GM21367 (cell line): ENCODE measurements around the gene FYB1.

Experiments used
- ATAC-seq: cut with Tn5 transposase; IDR thresholded peaks from one replicate; pipeline ENCODE4 v1.9.1; 2021; ENCODE audit not compliant: unreplicated experiment

Gene FYB1

DNA sequence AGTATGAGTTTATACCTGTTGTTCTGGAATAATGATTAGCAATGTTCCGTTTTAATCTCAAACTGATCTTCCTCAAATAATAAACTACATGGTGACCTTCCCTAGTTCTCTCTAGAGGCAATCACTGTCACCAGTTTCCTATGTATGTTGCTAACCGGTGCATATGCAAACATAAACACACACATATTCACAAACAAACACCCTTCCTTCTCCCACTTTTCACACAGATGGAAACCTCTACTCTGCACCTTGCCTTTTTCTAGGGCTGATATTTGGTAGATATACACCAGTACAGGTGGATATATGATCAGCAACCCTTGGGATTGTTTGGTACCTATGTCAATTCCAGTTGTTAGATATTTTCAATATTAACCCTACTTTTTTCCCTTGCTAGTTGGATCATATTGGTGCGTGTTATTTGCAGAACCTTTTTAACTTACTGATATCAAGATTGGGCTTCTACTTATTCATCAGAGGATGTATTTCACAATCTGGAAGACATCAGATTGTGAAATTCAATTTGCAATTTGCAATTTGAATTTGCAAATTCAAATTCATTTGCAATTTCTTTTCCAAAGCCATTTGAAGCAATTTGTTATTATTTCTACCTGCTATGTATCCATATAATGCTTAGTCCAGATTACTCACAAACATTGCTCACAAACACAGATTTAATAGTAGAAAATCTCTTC is 12.6 kb downstream of the FYB1 start:
- no peak for ATAC-seq

GRCh38 chr5:39205550-39205949 is 13.8 kb downstream of the FYB1 start:
- no peak for ATAC-seq

- no peak for ATAC-seq
Measured at GRCh38 chr5:39203951-39204350, 15.4 kb downstream of the FYB1 start.

DNA sequence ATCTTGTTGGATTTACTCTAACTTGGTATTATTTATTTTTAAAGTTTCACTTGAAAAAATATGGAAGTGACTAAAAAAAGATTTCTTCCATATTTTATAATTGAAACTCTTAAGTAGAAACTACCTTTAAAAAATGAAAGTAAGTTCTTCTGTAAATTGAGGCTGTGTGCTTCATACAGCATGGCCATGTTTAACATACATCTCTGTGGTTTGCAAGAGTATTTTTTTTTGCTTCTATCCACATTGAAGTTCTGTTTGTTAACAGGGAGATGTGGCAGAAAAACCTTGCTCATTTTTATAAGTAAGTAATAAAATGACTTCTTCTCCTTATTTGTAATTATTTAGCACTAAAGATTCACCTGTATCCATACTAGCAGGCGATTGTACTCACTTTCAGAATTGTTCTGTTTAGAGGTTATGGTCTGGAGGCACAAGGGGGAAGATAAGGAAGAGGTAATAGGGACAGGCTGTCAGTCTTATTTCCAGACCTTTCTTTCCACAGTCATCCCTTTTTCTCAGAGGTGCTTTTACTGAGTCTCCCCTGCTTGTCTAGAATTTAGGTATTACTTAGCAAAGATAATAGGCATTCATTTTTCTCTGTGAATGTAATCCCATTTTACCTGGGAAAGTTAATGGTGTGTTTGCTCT is 16.0 kb downstream of the FYB1 start:
- no peak for ATAC-seq

- ATAC-seq = no peak
Measured at GRCh38 chr5:39202597-39203274, 16.6 kb downstream of the FYB1 start.

- ATAC-seq = no peak
Measured at GRCh38 chr5:39201781-39202596, 17.4 kb downstream of the FYB1 start.

GRCh38 chr5:39201160-39201780 is 18.1 kb downstream of the FYB1 start:
- ATAC-seq = no peak

- ATAC-seq = no peak
Measured at GRCh38 chr5:39200081-39200480, 19.3 kb downstream of the FYB1 start.

GRCh38 chr5:39199335-39199734 is 20.0 kb downstream of the FYB1 start:
- no peak for ATAC-seq

DNA sequence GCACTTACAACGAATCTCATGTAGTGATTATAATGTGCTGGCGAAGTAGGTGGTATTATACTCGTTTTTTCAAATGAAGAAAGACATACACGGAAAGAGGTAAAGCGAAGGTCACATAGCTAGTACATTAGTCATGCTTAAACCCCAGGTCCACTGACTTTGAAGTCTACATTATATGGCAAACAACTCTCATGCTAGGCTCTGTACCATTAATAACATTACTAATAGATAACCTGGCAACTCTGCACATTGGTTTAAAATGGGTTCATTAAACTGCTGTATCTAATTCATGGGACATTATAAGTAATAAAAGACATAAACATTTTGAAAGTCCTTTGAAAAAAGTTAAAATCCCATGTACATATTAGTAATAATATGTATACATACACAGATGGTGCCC is 21.2 kb downstream of the FYB1 start:
- no peak for ATAC-seq

DNA sequence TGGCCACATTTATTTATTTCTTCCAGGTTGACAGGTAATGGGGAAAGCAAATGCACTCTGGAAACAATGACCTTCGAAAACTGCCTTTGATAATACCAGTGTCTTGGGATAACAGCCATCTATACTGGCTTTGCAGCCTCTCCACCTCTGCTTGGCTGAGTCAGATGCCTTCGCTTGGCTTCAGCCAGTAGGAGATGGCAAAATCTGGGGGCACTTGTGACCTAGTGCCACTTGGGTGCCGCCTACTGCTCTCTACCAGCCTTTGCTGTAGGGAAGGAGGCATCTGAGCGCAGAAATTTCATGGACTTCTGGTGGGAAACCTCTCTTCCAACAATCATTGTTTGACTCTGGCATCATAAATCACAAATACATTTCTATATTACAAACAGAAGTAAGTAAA is 21.8 kb downstream of the FYB1 start:
- ATAC-seq = no peak

DNA sequence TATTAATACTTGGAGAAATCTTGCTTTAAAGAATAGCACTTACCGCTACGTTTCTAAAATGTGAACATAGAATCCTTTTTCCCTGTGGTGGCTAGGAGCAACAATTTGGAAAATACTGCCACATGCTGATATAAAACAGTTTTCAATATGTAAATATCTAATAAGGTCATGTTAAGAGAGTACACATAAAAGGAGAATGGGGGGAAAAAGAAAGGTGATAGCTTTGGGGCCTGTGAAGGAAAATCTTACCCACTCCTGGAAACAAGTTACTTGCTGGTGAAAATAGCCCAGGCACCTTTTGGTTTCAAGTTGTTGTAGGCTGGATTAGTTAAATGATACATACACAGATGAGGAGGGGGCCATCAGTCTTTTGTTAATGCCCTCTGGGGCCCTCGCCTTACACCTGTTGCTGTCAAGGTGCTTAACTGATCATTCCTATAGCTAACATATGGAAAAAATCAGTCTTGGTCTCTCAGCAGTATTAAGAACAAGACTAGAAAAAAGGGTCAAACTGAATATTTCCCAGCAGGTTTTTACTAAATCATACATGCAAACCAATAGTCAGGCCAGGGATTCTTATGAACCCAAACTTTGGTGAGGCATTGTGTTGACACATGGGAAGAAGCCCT is 24.1 kb downstream of the FYB1 start:
- ATAC-seq = no peak

- no peak for ATAC-seq
Measured at GRCh38 chr5:39194466-39195136, 24.8 kb downstream of the FYB1 start.

DNA sequence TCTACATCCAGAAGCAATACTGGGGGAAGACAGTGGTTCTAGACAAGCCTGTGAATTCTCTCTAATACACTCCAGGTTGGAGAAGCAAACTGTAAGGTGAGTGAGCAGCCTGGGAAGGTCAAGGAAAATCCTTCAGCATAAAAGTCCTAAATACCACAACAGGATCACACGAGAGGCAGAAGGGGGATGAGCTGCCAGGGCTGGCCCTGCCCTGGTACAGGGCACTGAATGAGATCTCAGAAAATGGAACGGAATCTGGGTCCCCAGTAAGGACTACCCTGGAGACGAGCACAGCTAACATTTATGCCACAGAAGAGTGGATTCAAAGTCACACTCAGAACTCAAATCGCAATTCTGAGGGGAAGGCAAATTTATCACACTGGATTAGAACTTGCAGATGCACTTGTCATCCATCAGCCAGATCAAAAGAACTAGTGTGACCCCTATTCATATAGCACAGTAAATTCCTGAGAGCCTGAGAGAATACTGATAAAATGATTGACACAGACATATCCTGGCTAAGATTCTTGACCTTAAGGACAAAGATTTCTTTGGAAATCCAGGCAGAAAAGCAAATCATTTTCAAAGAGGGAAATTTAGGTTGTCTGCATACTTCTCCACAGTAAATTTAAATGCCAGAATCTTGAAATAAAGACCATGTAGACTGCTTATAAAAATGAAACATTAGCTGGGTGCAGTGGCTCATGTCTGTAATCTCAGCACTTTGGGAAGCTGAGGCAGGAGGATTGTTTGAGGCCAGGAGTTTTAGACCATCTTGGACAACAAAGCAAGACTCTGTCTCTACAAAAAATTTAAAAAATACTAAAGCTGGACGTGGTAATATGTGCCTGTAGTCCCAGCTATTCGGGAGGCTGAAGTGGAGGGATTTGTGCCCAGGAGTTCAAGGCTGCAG is 25.6 kb downstream of the FYB1 start:
- no peak for ATAC-seq

- no peak for ATAC-seq
Measured at GRCh38 chr5:39192450-39193160, 26.8 kb downstream of the FYB1 start.

- peak; percentile 80 for ATAC-seq
Measured at GRCh38 chr5:39191216-39191615, 28.1 kb downstream of the FYB1 start.

DNA sequence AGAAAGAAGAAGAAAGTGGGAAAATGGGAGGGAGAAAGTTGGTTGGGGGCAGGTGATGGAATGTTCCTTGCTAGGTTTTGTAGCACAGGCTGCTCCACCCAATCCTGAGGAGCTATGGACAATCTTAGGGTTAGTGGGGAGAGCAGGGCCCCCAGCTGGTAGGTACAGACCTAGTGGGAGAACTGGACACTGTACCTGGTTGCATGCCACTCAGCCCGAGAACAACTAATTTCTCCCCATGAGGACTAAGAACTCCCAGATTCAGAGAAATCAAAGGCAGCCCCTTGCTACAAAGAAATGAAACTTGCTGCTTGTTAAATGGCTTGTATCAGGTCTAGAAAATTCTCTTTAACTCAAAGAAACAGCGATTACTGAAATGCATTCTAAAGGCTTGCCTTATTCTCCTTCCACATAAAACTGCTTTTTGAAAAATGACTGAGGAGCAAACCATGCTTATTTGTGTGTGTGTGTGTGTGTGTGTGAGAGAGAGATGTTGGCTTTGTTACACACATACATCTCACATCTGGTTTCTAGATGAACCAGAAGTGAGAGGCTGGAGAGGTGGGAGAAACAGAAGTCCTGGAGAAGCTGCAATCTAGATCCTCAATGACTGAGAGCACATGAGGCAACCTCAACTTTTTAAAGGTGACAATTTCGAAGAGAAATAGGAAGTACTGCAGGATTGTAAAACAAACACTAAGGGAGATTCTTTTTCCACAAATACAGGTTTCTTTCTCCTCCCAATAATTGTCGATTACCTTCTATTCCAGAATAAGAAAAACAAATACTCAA is 28.9 kb downstream of the FYB1 start:
- no peak for ATAC-seq
